MM.1S (cell line): ENCODE data around the gene STARD3.

ENCODE experiments used
- DNase-seq: peaks from one replicate; pipeline ENCODE4 v3.0.0-alpha.2; 2015
- H2AFZ ChIP-seq: fragments of 300-600 bp; sonication (generic); 2 replicates; pipeline ENCODE4 v1.6.0; 2016; ENCODE audit warnings: antibody characterized with exemption, low read length
- H3F3A ChIP-seq: fragments of 300-600 bp; sonication (generic); 2 replicates; pipeline ENCODE4 v1.6.1; 2016; ENCODE audit warnings: mild to moderate bottlenecking, antibody characterized with exemption, low read length, moderate library complexity, mixed read lengths; ENCODE audit not compliant: insufficient read depth
- H3K27ac ChIP-seq: fragments of 300-600 bp; sonication (generic); 2 replicates; pipeline ENCODE4 v1.5.1; 2016; ENCODE audit warnings: mild to moderate bottlenecking, low read length
- H3K27me3 ChIP-seq: fragments of 300-600 bp; sonication (generic); replicated peaks from 2 replicates; pipeline ENCODE4 v1.6.0; 2016; ENCODE audit warnings: low read length; ENCODE audit not compliant: insufficient read depth
- H3K36me3 ChIP-seq: fragments of 300-600 bp; sonication (generic); replicated peaks from 2 replicates; pipeline ENCODE4 v1.6.1; 2016; ENCODE audit warnings: mild to moderate bottlenecking, low read length, mixed read lengths; ENCODE audit not compliant: insufficient read depth
- H3K4me1 ChIP-seq: fragments of 300-600 bp; sonication (generic); 2 replicates; pipeline ENCODE4 v1.6.1; 2016; ENCODE audit warnings: low read length, mixed read lengths
- H3K4me2 ChIP-seq: fragments of 300-600 bp; sonication (generic); 2 replicates; pipeline ENCODE4 v1.6.0; 2016; ENCODE audit warnings: low read depth, low read length
- H3K4me3 ChIP-seq: fragments of 300-600 bp; sonication (generic); 2 replicates; pipeline ENCODE4 v1.5.1; 2016; ENCODE audit warnings: low read length, mixed read lengths
- H3K79me2 ChIP-seq: fragments of 300-600 bp; sonication (generic); 2 replicates; pipeline ENCODE4 v1.6.1; 2016; ENCODE audit warnings: mixed run types, low read length, mixed read lengths
- H3K9ac ChIP-seq: fragments of 300-600 bp; sonication (generic); 2 replicates; pipeline ENCODE4 v1.6.1; 2016; ENCODE audit warnings: low read length, mixed read lengths
- H3K9me2 ChIP-seq: fragments of 300-600 bp; sonication (generic); replicated peaks from 2 replicates; pipeline ENCODE4 v1.6.1; 2016; ENCODE audit warnings: mild to moderate bottlenecking, low read length, mixed read lengths; ENCODE audit not compliant: insufficient read depth
- H3K9me3 ChIP-seq: fragments of 300-600 bp; sonication (generic); replicated peaks from 2 replicates; pipeline ENCODE4 v1.6.1; 2016; ENCODE audit warnings: mild to moderate bottlenecking, low read length, mixed read lengths; ENCODE audit not compliant: insufficient read depth
- H4K20me1 ChIP-seq: fragments of 300-600 bp; sonication (generic); 2 replicates; pipeline ENCODE4 v1.6.1; 2016; ENCODE audit warnings: mild to moderate bottlenecking, low read length, moderate library complexity, mixed read lengths; ENCODE audit not compliant: insufficient read depth
- CTCF ChIP-seq: fragments of 300-600 bp; sonication (generic); IDR thresholded peaks from 2 replicates; pipeline ENCODE4 v1.5.1; 2016; ENCODE audit warnings: antibody characterized with exemption, low read length, mixed read lengths
- EZH2 ChIP-seq: fragments of 300-600 bp; sonication (generic); optimal IDR thresholded peaks from 2 replicates; pipeline ENCODE3; 2017; ENCODE audit warnings: low read depth, mild to moderate bottlenecking, antibody characterized with exemption, low read length, mixed read lengths
- EZH2phosphoT487 ChIP-seq: fragments of 300-600 bp; sonication (generic); IDR thresholded peaks from 2 replicates; pipeline ENCODE4 v1.6.1; 2018; ENCODE audit warnings: antibody characterized with exemption, low read length

STARD3 gene

GRCh38 chr17:39605492-39606433, 31.2 kb upstream of the STARD3 start:
- no peaks in the 10 kb centered on the region for H3K4me1 ChIP-seq
- DNase-seq: no peak
- H3K27ac ChIP-seq: no peak overlapping the region
- H3K9me3 ChIP-seq: no peaks in the 10 kb centered on the region
- H3K27me3 ChIP-seq: peaks cover 82% of the 10 kb centered on the region
- no peak overlapping the region for H3K9ac ChIP-seq
- H2AFZ ChIP-seq: no peak overlapping the region
- no peak for TF ChIP-seq EZH2
- no peak for TF ChIP-seq CTCF
- TF ChIP-seq EZH2phosphoT487: no peak
- H3K9me2 ChIP-seq: no peaks in the 10 kb centered on the region
- H3K4me2 ChIP-seq: no peak overlapping the region
- no peak overlapping the region for H3K4me3 ChIP-seq
- no peaks in the 10 kb centered on the region for H4K20me1 ChIP-seq
- no peaks in the 10 kb centered on the region for H3K79me2 ChIP-seq
- no peaks in the 10 kb centered on the region for H3K36me3 ChIP-seq
- no peaks in the 10 kb centered on the region for H3F3A ChIP-seq

- no peaks in the 10 kb centered on the region for H3K9me3 ChIP-seq
- no peak overlapping the region for H3K9ac ChIP-seq
- H3K4me2 ChIP-seq: no peak overlapping the region
- H3K9me2 ChIP-seq: no peaks in the 10 kb centered on the region
- TF ChIP-seq CTCF: no peak
- TF ChIP-seq EZH2: no peak
- TF ChIP-seq EZH2phosphoT487: no peak
- no peaks in the 10 kb centered on the region for H3K36me3 ChIP-seq
- no peak overlapping the region for H3K4me3 ChIP-seq
- H3K27me3 ChIP-seq: peaks cover 78% of the 10 kb centered on the region
- H3K27ac ChIP-seq: no peak overlapping the region
- H3K4me1 ChIP-seq: no peaks in the 10 kb centered on the region
- no peaks in the 10 kb centered on the region for H4K20me1 ChIP-seq
- H3K79me2 ChIP-seq: no peaks in the 10 kb centered on the region
- H3F3A ChIP-seq: no peaks in the 10 kb centered on the region
- no peak overlapping the region for H2AFZ ChIP-seq
- no peak for DNase-seq
Observed at GRCh38 chr17:39606434-39607056, 30.4 kb upstream of the STARD3 start.

- Histone ChIP-seq H3K9me2 (no peaks in the 10 kb centered on the region), H3K9me3 (no peaks in the 10 kb centered on the region), H3K36me3 (no peaks in the 10 kb centered on the region), H4K20me1 (no peaks in the 10 kb centered on the region), H3F3A (no peaks in the 10 kb centered on the region), H3K4me3 (no peak overlapping the region), H3K79me2 (no peaks in the 10 kb centered on the region), H3K27me3 (peaks cover 71% of the 10 kb centered on the region), H3K27ac (no peak overlapping the region), H2AFZ (no peak overlapping the region), H3K4me2 (no peak overlapping the region), H3K9ac (no peak overlapping the region), H3K4me1 (no peaks in the 10 kb centered on the region)
- no peak for DNase-seq
- TF ChIP-seq EZH2phosphoT487 (no peak), CTCF (no peak), EZH2 (no peak)
Observed at GRCh38 chr17:39607057-39607850, 29.7 kb upstream of the STARD3 start.
